Nucleus accumbens (tissue), 56 donors: ENCODE data around the gene AMZ1.
"Not testable (repeated sequence)": the region's sequence is repeated elsewhere in the genome, so short reads cannot be mapped to it uniquely, and the experiment has no call there.

ENCODE experiments used
- DNase-seq, 56 donors: peaks; one replicate each; lab custom pipeline; 2025; lab: John Stamatoyannopoulos, UW

The AMZ1 gene

DNA sequence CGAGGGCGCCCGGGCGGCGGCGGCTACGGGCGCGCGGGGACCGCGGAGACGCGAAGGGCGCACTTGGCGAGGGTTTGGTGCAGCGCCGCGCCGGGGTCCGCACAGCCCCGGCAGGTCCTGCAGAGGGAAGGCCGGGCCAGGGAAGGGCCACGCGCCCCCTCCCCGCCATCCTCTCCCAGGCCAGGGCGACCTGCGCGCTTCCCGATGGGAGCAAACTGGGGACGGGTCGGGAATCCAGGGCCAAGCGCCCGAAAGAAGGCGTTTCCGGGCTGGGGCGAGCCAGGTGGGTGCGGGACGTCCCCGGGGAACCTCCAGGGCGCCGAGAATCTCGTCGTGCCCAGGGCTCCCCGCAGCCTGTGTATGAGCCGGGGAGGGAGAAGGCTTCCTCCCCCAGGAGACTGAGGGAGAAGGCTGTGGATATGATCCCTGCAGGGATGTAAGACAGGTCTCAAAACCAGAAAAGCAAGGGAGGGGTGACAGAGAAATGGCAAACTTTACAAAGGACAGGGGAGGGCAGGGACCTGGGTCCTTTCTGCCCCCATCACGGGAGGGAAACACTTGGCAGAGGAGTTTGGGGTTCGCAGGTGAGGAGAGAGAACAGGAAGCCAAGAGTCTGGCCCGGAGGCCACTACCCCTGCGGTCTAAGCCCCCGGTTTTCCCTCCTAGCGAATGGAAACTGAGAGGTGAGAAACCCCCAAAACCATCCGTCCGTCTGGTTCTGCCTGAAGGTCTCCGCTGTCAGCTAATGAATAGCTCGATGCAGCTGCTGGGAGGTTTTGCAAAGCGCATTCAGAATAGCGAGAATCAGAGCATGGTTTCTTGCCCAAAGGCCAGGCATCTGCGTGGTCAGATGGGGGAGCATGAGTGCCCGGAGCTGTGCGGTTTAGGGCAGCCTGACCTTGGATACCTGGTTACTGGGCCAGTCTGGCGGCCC, 674 bp downstream of the AMZ1 start:
- peak in 29 of 56 donors; percentile 10 to 67 (median 39) for DNase-seq

- no peak for DNase-seq
Observed at GRCh38 chr7:2689343-2689847, 1.4 kb downstream of the AMZ1 start.

DNA sequence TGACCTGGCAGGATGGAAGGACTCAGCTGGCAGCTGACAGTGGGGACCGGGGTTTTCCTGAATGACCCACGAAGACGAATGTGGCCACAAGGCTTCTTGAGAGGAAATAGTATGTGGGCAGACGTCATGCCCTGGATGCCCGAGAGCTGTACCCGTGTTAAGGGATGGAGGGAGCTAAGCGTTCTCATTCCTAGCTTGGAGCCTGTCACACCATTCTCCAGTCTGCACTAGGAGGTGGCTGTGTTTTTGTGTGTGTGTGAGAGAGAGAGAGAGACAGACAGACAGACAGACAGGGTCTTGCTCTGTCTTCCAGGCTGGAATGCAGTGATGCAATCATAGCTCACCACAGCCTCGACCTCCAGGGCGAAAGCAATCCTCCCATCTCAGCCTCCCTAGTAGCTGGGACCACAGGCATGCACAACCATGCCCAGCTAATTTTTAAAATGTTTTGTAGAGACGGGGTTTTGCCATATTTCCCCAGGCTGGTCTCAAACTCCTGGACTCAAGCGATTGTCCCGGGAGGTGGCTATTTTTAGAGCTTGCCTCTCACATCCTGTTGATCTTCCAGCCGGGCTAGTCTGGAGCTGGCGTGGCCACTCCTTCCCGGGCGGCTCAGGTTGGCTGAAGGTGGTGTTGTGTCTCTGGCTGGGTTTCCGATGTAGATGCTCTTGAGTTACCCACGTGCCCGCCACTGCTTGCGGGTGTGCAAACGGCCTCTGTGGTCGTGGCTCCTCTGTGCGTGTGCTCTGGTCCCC, 2.1 kb downstream of the AMZ1 start:
- DNase-seq = no peak

GRCh38 chr7:2691011-2691707, 3.2 kb downstream of the AMZ1 start:
- no peak for DNase-seq

- DNase-seq = not testable (repeated sequence)
Observed at GRCh38 chr7:2691932-2692439, 4.0 kb downstream of the AMZ1 start.

DNA sequence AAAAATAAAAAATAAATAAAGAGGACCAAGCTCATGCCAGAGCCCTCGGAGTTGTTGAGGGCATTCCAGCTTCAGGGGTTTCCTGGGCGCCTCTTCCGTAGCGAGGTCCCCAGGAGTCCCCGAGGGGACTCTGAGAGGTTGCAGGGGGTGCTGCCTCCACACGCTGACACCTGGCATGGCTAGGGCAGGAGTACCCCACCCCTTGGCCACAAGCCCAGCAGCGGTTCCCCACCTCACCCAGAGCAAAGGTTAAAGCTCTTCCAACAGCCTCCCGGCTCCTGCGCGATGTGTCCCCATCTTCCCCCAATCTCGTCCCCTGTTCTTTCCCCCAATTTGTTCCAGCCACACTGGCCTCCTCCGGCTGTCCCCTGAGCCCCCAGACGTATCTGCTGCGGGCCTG, 4.5 kb downstream of the AMZ1 start:
- no peak for DNase-seq

DNA sequence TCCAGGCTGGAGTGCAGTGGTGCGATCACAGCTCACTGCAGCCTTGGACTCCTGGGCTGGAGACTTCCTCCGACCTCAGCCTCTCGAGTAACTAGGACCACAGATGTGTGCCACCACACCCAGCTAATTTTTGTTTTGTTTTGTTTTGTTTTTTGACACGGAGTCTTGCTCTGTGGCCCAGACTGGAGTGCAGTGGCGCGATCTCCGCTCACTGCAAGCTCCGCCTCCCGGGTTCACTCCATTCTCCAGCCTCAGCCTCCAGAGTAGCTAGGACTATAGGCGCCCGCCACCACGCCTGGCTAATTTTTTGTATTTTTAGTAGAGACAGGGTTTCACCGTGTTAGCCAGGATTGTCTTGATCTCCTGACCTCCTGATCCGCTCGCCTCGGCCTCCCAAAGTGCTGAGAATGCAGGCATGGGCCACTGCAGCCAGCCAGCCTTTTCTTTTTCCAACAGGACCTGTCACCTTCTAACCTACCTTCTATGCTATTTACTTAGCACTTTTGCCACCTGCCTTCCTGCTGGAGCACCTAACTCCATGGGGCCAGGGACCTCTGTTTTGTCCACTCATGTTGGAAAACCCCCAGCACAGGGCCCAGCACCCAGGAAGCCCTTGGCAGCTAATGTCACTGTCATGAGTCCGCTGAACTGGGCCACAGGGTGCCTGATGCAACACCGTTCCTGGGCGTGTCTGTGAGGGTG, 5.6 kb downstream of the AMZ1 start:
- not testable (repeated sequence) for DNase-seq

GRCh38 chr7:2694122-2694436, 6.1 kb downstream of the AMZ1 start:
- DNase-seq = not testable (repeated sequence)

DNA sequence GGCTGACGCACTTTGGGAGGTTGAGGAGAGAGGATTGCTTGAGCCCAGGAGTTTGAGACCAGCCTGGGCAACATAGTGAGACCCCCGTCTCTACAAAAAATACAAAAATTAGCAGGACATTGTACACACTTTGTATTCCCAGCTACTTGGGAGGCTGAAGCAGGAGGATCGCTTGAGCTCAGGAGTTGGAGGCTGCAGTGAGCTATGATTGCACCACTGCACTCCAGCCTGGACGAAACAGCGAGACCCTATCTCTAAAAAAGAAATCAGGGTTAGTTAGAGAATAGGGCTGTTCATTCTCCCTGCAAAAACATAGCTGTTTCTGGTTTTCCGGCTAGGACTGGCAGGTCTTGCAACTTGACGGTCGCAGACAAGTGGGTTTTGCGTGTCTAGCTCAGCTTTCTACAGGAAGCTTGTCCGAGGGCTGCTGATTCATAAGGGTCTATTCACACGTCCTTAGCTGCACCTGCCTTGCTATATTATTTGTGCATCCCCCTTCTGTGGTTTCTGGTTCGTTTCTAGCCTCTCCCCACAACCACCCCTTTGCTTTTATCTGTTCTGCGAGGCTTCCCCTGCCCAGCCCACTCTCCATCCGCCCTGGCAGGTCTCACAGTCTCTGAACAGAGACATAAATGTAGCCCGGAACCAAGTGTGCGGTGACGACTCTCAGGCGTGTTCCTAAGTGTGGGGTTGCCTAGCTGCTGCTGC, 10.7 kb downstream of the AMZ1 start:
- no peak for DNase-seq

DNA sequence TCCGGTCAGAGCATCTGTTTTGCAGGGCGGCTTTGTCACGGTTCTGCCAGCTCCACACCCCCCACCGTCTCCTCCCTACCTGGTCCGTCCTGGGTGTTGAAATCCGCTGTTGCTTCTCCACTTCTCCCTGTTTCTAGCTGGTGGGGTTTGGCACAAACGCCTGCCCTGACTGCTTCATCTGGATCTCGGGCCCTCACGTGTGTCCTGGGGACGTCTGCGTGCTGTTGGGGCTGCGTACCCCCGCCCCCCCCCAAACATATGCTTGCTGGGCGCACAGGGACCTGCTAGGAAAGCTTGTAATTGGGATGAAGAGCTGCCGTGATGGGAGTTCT, 11.3 kb downstream of the AMZ1 start:
- no peak for DNase-seq

DNA sequence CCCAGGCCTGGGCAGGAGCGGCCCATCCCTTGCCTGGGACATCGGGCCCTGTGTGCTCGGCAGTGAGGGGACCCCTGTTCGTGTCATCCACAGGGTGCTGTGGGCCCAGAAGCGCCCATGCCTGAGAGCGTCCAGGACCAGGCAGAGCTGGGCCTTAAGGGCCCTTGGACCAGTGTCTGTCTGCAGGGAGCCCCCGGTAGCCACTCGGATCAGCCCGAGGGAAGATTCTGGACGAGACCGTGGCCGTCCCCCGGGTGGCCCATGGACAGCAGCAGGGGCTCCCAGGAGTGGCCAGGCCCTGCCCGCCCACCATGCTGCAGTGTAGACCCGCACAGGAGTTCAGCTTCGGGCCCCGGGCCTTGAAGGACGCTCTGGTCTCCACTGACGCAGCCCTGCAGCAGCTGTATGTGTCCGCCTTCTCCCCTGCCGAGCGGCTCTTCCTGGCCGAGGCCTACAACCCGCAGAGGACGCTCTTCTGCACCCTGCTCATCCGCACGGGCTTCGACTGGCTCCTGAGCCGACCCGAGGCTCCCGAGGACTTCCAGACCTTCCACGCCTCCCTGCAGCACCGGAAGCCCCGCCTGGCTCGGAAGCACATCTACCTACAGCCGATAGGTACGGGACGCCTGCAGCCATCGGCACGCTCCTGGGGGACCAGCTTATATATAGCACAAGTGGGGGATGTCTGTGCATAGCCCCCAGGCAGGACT, 12.3 kb downstream of the AMZ1 start:
- no peak for DNase-seq

GRCh38 chr7:2701424-2701823, 13.4 kb downstream of the AMZ1 start:
- DNase-seq = peak in 5 of 56 donors; percentile 43 to 74 (median 64)

DNA sequence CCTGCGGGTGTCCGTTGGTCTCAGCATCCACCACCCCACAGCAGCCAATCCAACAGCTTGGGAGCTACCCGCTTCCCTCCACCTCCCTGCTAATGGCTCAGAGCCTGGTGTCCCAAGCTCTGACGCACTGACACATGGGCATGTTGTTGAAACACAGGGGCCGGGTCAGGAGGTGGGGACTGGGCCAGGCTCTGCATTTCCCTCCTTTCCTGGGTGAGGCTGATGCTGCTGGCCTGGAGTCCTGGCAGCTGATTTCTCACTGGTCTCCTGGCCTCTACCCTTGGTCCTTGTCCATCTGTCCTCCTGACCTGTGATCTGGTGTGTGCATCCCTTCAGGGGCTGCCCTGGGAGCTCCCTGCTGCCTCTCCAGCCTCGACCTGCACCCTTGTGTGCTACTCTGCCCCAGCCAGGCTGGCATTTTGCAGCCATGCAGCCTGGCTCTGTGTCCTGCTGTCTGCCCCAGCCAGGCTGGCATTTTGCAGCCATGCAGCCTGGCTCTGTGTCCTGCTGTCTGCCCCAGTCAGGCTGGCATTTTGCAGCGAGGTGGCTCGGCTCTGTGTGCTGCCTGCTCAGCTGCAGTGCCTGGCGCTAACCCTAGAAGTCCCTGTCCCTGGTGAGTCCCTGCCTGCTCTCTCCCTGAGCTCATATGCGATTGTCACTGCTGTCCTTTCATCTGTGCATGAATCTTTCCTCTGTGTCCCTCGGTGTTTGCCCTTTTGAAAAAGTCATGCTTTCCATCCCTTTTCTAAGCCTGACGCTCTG, 14.0 kb downstream of the AMZ1 start:
- DNase-seq = peak in 53 of 56 donors; percentile 22 to 91 (median 75)

GRCh38 chr7:2702594-2702957, 14.6 kb downstream of the AMZ1 start:
- no peak for DNase-seq

DNA sequence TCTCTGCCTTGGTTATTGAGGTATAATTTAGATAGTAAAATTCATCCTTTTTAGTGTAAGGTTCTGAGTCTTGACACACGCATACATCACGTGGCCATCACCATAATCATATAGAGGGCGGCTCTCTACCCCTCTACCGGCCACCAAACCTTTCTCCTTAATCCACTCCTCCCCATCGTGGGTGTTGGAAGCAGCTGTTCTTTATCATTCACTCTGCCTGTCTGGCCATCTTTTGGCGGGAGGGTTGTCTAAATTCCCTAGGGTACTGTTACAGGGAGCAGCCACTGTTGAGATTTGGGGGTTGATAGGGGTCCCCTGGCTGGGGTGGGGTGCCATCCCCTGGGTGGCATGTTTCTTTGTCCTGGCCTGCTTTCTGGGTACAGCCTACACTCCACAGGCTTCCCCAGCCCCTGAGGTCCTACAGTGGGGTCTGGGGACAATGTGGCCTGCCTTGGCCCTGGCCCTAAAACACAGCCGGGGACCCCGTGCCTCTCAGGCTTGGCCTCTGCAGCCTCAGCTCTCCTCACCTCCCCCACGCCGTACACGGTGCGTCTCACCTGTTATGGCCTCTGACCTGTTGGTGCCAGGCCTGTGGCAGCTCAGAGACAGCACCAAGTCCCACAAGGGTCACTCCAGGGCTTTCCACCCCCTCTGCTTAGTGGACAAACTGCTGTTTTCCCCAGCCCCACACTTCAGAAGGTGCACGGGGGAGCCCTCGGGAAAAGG, 17.5 kb downstream of the AMZ1 start:
- DNase-seq = no peak

- no peak for DNase-seq
Observed at GRCh38 chr7:2706685-2707126, 18.7 kb downstream of the AMZ1 start.

- no peak for DNase-seq
Observed at GRCh38 chr7:2707481-2707880, 19.5 kb downstream of the AMZ1 start.
